SJSA1 (cell line): ENCODE measurements around the gene KCNQ1. TPM values are rescaled to one million over a fixed set of nuclear protein-coding genes. Genes with fewer than 3 reads are reported as not detected.

Experiments
- DNase-seq, 2 experiments: peaks; one replicate each; pipeline ENCODE4 v3.0.0-alpha.2; 2015 to 2020; ENCODE audit warnings: low spot score in 2 of 2, low read depth in 1 of 2
- H3K27ac ChIP-seq: fragments of 250-450 bp; sonication (Bioruptor Pico); 2 replicates; pipeline ENCODE4 v1.5.1; 2020; ENCODE audit warnings: mild to moderate bottlenecking, moderate library complexity
- H3K27me3 ChIP-seq: fragments of 250-450 bp; sonication (Bioruptor Pico); replicated peaks from 2 replicates; pipeline ENCODE4 v1.5.1; 2020; ENCODE audit warnings: mild to moderate bottlenecking, moderate library complexity
- H3K36me3 ChIP-seq: fragments of 250-450 bp; sonication (Bioruptor Pico); 2 replicates; pipeline ENCODE4 v1.5.1; 2020; ENCODE audit warnings: mild to moderate bottlenecking
- H3K4me1 ChIP-seq: fragments of 250-450 bp; sonication (Bioruptor Pico); replicated peaks from 2 replicates; pipeline ENCODE4 v1.6.1; 2021; ENCODE audit warnings: mild to moderate bottlenecking
- H3K4me3 ChIP-seq: fragments of 250-450 bp; sonication (Bioruptor Pico); 2 replicates; pipeline ENCODE4 v1.5.1; 2020; ENCODE audit warnings: mild to moderate bottlenecking
- H3K9me3 ChIP-seq: fragments of 250-450 bp; sonication (Bioruptor Pico); replicated peaks from 2 replicates; pipeline ENCODE4 v1.5.1; 2020; ENCODE audit warnings: mild to moderate bottlenecking
- total RNA-seq: library from RNA; depleted of rRNA; stranded (reverse); fragments of >200 nt; shearing (Covaris generic); gene quantifications from 2 replicates; pipeline ENCODE4 v1.2.3, GENCODE V29; 2014

KCNQ1 gene
- total RNA-seq, 1 experiment from 2014 or later, result not detected

DNA sequence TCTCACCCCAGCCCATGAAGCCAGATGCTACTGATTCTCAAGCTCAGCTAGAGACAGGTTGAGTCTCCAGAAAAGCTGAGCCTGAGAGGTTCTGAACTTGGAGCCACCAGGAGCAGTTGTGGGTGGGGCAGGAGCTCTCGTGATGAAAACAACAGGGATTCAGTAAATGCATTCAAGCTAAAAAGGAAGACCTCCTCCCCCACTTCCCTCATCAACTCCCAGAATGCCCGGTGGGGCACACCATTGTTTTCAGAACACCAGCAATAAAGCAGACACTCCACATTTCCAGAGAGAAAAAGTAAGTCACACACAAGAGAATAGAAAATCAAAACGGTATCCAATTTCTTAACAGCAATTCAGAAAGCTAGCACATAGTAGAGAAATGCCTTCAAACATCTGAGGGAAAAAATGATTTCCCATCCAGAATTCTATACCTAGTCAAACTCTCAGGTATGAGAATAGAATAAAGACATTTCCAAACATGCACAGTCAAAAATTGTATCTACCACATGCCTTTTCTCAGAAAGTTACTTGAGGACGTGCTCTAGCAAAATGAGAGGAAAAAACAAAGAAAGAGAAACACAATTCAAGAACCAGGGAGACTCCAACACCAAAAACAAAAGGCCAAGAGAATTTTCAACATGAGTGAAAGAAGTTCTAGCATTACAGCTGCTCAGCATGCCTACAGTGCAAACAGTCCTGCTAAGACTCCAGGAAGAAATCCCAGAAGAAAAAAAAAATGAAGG lies 383.9 kb downstream of the KCNQ1 start:
- Histone ChIP-seq H3K27me3 (no peaks in the 10 kb centered on the region), H3K27ac (no peak overlapping the region), H3K36me3 (no peaks in the 10 kb centered on the region), H3K4me1 (peaks cover 39% of the 10 kb centered on the region), H3K9me3 (peaks cover 10% of the 10 kb centered on the region), H3K4me3 (no peak overlapping the region)
- DNase-seq, result no peak

DNA sequence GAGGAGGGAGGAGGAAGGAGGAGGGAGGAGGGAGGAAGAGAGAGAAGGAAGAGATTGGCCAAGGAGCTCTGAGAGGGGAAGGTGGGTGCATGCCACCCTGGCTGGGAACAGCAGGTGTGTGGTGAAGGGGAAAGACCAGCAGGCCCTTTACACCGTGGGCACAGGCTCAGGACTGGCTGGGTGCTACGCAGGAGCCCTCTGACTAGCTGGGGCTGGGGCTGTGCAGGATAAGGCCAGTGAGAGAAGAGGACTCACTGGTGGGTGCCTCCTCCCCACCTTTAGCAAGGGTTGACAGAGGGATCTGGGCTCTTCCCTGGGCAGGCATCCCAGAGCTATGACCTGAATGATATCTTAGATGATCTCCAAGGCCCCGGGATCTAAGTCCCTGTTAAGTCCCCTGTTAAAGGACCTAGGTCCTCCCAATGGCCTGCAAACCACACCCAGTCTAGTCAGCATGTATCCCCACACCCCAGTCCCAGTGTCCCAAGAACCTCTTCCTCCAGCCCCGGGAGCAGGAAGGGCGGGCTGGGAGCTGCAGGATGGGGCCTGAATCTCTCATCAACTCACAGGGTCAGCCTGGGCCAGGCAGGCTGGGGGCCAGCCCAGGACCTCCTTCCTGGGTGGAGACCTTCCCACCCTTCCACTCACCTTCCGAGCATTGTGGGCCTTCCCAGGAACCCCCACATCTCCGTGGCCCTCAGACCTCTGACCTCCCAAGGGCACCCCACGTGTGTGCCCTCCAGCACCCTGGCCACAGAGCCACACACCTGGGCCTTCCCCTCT lies 385.4 kb downstream of the KCNQ1 start:
- Histone ChIP-seq H3K4me3 (no peak overlapping the region), H3K27ac (no peak overlapping the region)

DNA sequence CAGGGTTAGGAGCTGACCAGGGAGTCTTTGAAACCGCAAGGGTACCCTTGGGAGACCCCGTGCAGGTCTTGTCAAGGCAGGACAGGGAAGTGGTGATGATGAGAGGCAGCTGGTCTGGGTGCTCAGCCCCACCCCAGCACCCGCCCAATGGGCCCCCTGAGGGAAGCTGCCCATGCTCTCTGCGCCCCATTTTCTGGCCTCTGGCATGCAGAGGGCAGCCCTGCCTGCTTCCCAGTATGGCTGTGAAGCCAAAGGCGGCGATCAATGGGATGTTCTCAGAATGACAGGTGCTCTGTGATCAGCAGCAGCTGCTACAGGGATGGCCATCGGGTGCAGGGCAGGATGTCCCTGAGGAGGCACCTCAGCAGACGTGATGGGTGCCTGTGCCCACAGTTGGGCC lies 386.1 kb downstream of the KCNQ1 start:
- H3K9me3 ChIP-seq, result peaks cover 10% of the 10 kb centered on the region
- H3K4me3 ChIP-seq, result no peak overlapping the region
- no peaks in the 10 kb centered on the region for H3K27me3 ChIP-seq
- peaks cover 23% of the 10 kb centered on the region for H3K4me1 ChIP-seq
- no peak overlapping the region for H3K27ac ChIP-seq
- no peaks in the 10 kb centered on the region for H3K36me3 ChIP-seq
- DNase-seq, result no peak

More for the DNA sequence above, 385.4 kb downstream of the KCNQ1 start:
- no peaks in the 10 kb centered on the region for H3K27me3 ChIP-seq
- no peaks in the 10 kb centered on the region for H3K36me3 ChIP-seq
- H3K4me1 ChIP-seq, result peaks cover 30% of the 10 kb centered on the region
- no peak for DNase-seq
- peaks cover 10% of the 10 kb centered on the region for H3K9me3 ChIP-seq

DNA sequence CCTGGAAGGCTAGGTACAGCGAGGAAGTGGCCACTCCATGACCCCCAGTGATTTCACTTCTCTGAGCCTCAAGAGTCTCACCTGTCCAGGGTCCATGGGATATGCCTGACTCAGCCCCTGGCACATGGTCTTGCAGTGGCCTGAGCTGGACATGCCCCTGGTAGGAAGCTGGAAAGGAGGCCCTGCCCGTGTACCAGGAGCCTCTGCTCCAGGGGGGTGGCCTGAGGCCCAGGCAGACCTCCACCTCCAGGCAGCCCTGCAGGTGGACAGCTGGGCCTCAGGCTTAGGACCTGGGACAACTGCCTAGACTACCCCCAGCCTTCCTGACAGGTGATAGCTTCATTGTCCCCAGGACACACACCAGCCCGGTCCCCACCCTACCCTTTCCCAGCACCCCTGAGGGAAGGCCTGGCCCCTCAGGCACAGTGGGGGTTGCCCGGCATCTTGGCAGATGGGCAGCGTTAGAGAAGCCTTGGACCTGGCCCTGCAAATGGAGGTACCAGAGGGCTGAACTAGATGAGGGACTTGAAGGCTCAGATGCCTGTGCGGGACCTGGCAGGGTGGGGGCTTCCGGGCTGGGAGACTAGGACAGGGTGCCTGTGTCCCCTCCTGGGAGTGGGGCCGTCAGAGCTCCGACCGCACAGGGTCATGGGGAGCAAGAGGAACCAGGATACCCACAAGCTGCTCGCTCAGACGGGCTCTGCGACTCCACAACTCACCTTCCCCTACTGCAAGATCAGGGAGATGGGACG lies 387.1 kb downstream of the KCNQ1 start:
- H3K36me3 ChIP-seq, result no peaks in the 10 kb centered on the region
- H3K4me3 ChIP-seq, result no peak overlapping the region
- peaks cover 10% of the 10 kb centered on the region for H3K9me3 ChIP-seq
- H3K27ac ChIP-seq, result no peak overlapping the region
- no peaks in the 10 kb centered on the region for H3K27me3 ChIP-seq
- DNase-seq, result no peak
- peaks cover 12% of the 10 kb centered on the region for H3K4me1 ChIP-seq

DNA sequence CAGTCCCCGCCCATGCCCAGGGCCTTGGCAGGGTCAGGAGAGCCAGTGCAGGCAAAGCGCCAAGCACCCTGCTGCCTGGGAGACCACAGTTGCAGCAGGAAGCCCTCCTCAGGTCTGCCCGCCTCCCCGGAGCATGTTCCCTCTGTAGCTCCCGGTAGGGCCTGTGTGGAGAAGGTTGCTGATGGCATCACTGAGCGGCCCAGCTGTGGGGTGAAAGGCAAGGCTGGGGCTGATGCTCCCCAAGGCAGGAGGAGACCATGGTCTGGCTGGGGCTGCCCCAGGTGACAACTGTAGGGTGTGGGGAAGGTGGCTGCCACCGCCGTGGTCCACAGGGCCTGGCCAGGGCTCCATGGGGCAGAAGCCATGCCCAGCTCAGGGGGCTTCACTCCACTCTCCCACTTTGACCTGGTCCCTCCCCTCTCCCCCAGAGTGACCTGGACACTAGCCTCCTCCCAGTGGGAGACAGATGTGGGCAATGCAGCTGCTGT lies 387.8 kb downstream of the KCNQ1 start:
- Histone ChIP-seq H3K4me3 (no peak overlapping the region), H3K27ac (no peak overlapping the region), H3K36me3 (no peaks in the 10 kb centered on the region), H3K9me3 (peaks cover 10% of the 10 kb centered on the region), H3K27me3 (no peaks in the 10 kb centered on the region), H3K4me1 (peaks cover 6% of the 10 kb centered on the region)
- DNase-seq, result no peak

DNA sequence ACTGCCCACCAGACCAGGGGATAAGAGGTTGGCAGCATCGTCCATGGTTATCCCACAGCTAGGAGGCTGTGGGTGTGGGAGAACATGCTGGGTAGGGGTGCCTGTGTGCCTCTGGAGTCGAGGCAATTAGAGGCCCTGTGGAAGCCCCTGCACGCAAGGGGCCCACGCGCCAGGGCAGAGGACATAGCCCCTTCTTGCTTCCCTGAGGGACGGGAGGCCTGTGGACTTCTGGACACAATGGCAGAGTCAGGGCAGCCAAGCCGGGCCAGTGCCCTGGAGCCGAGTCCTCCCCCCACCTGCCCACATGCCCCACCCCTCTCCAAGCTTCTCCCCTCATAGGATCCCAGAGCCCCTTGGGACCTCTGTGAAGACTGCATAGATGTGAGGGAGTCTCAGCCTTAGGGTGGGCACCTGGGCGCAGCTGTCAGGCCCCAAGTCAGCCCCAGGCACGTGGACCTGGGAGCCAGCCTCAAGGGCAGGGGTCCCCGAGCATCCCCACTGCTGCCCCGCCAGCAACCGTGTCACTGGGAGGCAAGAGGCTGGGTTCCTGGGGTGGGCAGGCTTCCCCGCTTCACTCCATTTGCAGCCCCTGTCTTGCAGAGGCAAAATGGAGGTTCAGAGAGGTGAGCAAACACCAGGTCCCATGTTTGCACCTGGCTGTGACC lies 388.4 kb downstream of the KCNQ1 start:
- Histone ChIP-seq H3K36me3 (no peaks in the 10 kb centered on the region), H3K9me3 (peaks cover 10% of the 10 kb centered on the region), H3K4me3 (no peak overlapping the region), H3K4me1 (peaks cover under 1% of the 10 kb centered on the region), H3K27ac (no peak overlapping the region), H3K27me3 (no peaks in the 10 kb centered on the region)
- no peak for DNase-seq

DNA sequence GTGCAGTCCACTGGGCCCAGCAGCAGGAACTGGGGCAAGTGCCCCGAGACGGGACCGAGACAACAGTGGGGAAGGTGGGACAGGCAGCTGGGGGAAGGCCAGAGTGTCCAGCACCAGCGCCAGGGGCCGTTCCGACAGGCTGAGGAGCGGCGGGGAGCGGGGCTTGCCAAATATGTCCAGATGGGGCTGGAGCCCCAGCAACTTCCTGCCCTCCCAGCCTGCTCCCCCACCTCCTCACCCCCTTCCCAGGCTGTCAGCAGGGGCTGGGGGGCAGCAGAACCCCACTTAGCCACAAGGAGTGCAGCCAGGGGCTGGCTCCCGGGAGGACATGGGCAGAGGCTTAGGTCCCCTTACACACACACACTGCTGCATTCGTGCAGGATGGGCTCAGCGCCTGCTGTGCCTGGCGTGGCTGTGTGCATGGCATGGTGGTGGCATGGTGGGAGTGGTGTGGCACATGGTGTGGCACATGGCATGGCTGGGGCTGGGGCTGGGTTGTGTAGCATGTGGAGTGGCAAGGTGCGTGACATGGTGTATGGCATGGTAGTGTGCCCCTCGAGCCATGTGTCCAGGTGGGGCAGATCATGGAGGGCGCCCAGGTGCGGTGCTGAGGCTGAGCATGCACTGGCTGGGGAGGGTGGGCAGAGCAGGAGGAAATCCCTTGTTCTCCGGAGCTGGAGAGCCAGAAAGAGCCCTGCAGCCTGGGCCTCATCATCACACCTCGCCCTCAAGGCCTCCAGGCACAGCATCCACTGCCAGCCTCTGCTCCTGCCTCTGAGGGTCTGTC lies 389.1 kb downstream of the KCNQ1 start:
- DNase-seq, result no peak
- H3K27me3 ChIP-seq, result no peaks in the 10 kb centered on the region

DNA sequence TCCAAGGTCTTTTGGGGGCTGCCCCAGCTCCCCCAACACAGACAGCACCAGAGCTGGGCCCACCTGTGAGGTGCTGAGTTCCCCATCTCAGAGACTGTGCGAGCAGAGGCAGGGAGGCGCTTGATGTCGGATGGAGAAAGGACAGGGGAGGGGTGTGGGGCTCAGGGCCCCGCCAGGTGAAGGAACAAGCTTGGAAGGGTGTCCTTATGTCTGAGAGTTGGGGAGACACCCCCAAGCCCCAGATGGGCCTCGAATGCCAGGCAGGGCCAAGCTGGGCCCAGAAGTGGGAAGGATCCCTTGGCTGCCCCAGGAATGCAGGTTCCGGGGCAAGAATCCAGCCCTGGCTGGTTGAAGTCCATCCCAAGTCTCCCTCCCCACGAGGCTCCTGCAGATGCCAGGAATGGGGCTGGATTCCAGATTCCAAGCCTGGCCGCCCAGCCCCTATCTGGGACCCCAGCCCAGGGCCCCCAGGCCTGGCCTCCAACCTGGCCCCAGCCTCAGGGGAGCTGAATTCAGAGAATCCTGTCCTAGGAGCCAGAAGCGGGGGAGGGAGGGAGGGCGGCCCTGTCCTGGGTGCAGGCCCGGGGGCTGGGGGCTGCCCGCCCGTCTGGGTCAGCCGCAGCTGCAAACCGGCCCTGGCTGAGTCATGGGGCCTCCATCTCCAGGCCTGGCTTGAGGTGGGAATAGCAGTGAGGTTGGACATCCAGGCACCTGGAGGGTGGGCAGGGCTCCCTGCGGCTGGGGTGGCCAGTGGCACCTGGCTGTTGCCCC lies 389.9 kb downstream of the KCNQ1 start:
- Histone ChIP-seq H3K27ac (no peak overlapping the region), H3K9me3 (no peaks in the 10 kb centered on the region), H3K4me1 (no peaks in the 10 kb centered on the region), H3K36me3 (no peaks in the 10 kb centered on the region), H3K27me3 (0 out of 2 replicates have a peak, but pooled peaks cover under 1% of the 10 kb centered on the region), H3K4me3 (no peak overlapping the region)
- DNase-seq, result no peak

More for the DNA sequence above, 389.1 kb downstream of the KCNQ1 start:
- H3K36me3 ChIP-seq, result no peaks in the 10 kb centered on the region
- no peaks in the 10 kb centered on the region for H3K4me1 ChIP-seq
- H3K9me3 ChIP-seq, result peaks cover 7% of the 10 kb centered on the region
- no peak overlapping the region for H3K27ac ChIP-seq
- no peak overlapping the region for H3K4me3 ChIP-seq

DNA sequence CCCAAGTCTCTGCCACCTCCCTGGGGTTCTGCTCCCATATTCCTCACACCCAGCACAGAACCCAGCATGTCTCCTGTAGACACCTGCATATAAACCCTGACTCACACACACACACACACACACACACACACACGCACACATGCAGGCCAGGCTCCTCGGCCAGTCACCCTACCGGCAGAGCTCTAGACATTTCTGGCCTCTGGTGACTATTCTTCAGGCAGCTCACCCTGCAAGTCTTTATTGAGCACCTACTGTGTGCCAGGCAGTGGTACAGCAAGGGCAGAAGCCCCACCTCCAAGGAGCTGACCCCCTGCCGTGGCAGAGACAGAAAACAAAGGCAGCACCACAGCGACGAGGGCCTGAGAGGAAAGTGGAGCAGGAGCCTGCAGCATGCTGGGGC lies 390.5 kb downstream of the KCNQ1 start:
- DNase-seq, result no peak
- Histone ChIP-seq H3K9me3 (no peaks in the 10 kb centered on the region), H3K4me3 (no peak overlapping the region), H3K27me3 (0 out of 2 replicates have a peak, but pooled peaks cover 3% of the 10 kb centered on the region), H3K4me1 (no peaks in the 10 kb centered on the region), H3K27ac (no peak overlapping the region), H3K36me3 (no peaks in the 10 kb centered on the region)

DNA sequence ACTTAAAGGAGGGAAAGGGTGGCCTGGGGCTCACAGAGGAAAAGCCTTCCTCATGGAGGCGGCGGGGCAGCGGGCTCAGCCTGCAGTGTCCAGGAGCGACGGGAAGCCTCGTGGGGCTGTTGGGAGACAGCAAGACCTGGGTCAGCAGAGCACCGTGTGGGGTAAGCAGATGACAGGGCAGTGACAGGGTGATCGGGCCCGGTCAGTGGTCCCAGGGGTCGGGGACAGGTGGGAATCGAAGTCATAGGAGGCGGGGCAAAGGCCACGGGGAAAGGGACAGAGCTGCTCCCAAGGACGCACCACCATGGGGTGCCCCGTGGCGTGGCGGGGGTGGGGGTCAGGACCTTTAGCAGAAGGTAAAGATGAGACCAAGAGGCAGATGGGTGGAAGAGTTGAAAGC lies 390.9 kb downstream of the KCNQ1 start:
- Histone ChIP-seq H3K4me1 (no peaks in the 10 kb centered on the region), H3K9me3 (no peaks in the 10 kb centered on the region)

DNA sequence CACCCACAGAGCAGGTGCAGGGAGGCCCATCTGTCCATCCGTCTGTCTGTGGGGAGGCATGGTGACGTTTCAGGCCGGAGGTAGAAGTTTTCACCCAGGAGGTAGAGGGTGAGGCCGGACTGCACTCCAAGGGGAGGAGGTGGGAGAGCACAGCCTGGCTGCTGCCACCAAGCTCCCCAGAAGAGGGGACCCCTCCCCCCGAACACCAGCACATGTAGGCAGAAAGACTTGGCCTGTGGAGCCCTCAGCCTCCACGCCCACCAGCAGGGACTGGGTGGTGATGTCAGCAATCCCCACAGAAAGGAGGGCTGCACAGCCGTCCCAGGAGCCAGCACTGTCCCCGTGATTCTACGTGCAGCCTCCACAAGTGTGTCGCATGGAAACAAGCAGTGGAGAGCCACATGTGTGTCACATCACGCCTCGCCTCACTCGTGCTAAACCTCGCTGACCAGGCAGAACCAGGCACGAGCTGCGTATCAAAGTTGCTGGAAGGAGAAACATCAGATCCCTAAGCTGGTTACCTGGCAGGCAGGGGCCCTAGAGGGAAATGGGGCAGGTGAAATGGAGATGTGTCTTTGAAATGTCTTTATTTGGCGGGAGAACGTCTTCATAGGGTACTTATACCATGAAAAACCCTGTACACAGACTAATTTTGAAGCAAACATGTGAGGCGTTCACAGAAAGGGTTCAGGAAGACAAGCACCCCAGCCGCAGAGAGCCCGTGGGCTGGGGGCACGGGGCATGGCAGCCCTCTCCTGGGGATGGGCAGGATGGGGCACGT lies 391.7 kb downstream of the KCNQ1 start:
- Histone ChIP-seq H3K27ac (no peak overlapping the region), H3K27me3 (0 out of 2 replicates have a peak, but pooled peaks cover 3% of the 10 kb centered on the region), H3K4me3 (no peak overlapping the region), H3K36me3 (no peaks in the 10 kb centered on the region), H3K9me3 (no peaks in the 10 kb centered on the region), H3K4me1 (no peaks in the 10 kb centered on the region)
- no peak for DNase-seq

More for the DNA sequence above, 390.9 kb downstream of the KCNQ1 start:
- no peak for DNase-seq
- 0 out of 2 replicates have a peak, but pooled peaks cover 3% of the 10 kb centered on the region for H3K27me3 ChIP-seq
- no peak overlapping the region for H3K27ac ChIP-seq
- H3K36me3 ChIP-seq, result no peaks in the 10 kb centered on the region
- no peak overlapping the region for H3K4me3 ChIP-seq
